Skin epidermis (tissue), 12 donors: ENCODE data around the gene SCYGR4.

Source experiments
- H3K27ac ChIP-seq, 21 experiments: fragments of 200-600 bp; sonication (generic) in 11 of 21; one replicate each; pipeline ENCODE4 v1.5.0; 2020; ENCODE audit warnings: mild to moderate bottlenecking in 3 of 21, inconsistent platforms in 2 of 21, moderate library complexity in 2 of 21
- H3K4me3 ChIP-seq, 7 experiments: fragments of 200-600 bp; sonication (generic) in 2 of 7; one replicate each; pipeline ENCODE4 v1.5.0; 2020; ENCODE audit warnings: inconsistent platforms in 2 of 7, mild to moderate bottlenecking in 2 of 7, moderate library complexity in 1 of 7

SCYGR4 gene

DNA sequence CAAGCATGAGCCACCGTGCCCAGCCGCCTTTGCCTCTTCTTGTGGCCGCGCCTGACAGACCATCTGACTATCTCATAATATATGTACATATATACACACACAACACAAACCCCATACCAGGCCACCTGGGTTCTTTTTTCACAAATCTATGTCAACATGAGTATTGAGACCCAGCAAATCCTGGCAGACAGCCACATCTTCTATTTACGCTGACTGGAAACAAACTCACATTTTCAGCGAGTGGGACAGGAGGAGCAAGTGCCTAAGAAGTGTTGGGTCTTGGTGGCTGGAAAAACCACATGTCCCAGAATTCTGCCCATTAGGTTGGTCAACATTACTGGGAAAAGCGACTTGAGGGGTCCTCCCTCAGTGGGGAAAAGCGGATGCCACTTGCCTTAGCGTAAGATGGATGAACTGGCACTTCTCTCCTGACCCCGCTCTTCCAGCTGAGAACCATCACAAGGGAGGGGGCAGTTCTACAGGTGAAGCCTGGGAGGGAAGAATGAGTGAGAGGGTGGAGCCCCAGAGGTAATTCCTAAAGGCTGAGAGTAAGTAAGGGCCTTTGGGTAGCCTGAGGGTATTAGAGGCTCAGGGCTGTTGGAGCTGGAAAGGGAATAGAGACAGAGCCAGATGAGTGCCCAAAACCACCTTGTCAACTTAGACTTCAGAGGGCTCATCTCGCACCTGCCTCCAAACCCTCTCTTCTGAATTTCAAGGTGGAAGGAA, 4.6 kb upstream of the SCYGR4 start:
- no peak overlapping the region for H3K27ac ChIP-seq
- no peak overlapping the region for H3K4me3 ChIP-seq

DNA sequence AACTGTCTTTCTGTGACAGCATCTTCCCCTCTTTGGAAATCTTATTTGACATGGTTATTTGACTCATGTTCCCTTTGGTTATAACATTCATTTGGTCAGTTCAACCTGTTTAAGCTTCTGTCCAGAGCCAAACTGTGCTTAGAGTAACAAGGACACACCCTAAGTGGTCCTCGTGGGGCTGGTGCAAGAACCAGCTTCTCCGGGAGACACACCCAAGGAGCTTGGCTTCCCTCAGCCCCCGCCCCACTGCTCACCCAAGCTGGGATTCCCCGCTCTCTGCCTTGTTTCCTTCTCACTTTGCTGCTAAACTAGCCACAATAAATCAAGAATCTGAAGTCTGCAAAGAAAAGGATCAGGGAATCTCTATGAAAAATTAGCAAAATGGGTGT, 4.0 kb upstream of the SCYGR4 start:
- Histone ChIP-seq H3K27ac (no peak overlapping the region), H3K4me3 (no peak overlapping the region)

DNA sequence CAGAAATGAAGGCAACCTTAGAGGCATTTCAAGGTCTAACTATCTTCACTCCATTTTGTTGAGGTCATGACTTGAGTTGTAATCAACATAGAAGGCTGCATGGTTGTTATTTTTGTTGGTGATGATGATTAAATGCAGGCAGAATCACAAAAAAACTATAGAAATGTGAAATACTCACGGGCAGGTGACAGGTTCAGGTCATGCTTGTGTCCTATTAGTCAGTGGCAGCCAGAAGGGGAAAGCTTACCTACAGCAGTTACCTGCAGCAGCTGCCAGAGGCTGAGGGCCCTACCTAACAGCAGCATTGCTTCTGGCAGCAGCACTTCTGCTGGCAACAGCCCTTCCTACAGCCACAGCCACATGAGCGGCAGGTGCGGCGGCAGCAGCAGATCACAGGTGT, 3.1 kb upstream of the SCYGR4 start:
- H3K27ac ChIP-seq, result no peak overlapping the region

DNA sequence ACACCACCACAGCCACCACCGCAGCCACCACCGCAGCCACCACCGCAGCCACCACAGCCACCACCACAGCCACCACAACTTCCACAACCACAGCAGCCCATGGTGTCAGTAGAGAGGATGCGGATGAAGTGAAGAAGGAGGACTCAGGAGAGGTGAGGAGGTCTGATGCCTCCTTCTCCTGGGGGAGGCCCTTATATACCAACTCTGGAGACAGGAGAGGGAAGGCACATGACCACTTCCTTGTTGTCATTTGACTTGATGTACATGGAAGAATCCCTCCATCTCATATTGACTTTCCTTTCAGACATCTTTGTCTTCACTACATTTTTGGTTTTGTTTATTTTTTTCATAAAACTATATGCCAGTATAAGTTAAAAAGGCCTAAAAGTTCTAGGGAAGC, 2.6 kb upstream of the SCYGR4 start, which contains the start of gene SCYGR3:
Gene SCYGR3, minus strand, starts transcription at position 101 of the 400 bp plus-strand sequence. Its CDS starts 0 bp downstream, at position 101.
- Histone ChIP-seq H3K27ac (no peak within 1 kb of the TSS), H3K4me3 (no peak within 1 kb of the TSS)

More for the DNA sequence above, 3.1 kb upstream of the SCYGR4 start:
- H3K4me3 ChIP-seq, result no peak overlapping the region

DNA sequence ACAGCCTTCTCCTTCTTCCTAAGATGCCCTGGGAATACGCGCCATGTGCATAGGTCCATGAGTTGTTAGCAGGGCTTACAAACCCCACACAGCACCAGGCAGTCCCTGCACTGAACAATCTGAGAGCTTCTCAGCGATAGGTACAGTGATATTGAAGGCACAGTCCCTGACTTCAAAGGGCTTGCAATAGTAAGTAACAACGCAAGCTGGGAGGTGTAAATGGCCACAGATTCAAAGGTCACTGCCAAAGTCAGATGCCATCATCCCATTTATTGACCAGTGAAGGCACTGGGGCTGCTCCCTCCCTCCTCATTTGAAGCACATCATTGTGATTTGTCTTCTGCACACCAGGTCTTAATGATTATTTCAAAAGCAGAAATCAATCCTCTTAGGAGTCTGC, 2.1 kb upstream of the SCYGR4 start:
- H3K27ac ChIP-seq, result no peak overlapping the region
- H3K4me3 ChIP-seq, result no peak overlapping the region

DNA sequence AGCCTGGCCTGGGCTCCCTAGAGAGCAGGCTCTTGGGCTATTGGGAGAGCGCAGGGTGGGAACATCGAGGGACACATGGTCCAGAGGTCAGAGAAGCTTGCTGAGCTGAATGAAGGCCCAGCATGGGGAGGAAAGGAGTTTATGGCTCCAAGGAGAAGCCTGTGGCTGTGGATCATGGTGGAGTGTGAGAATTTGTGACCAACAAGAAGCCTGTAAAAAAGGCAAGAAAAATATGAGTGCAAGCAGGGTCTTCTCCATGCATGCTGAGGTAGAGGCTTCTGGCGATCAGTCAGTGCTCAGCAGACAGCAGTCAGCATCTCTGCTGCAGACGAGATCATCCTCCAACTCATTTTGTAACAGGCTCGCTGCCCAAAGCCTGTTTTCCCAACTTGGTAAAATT, 1.4 kb upstream of the SCYGR4 start:
- H3K27ac ChIP-seq, result no peak overlapping the region
- H3K4me3 ChIP-seq, result no peak overlapping the region

DNA sequence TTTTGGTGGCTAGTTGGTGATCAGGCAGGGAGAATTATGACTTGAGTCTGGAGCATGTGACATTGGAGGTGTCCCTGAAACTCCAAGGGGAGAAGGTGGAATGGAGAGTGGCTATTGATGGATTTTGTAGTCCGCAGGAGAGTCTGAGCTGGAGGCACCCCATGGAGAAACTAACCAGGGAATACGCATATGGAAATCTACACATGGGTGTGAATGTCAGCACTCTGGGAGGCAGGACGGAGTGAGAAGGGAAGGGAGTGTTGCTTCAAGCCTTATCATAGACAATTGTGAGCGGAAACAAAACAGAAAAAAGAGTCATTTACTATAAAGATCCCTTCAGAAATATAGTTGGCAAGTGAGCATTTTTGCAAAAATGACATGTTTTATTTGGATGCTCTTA, 667 bp upstream of the SCYGR4 start:
- Histone ChIP-seq H3K27ac (peak overlapping the region in 1 of 21 experiments; percentile 17), H3K4me3 (no peak overlapping the region)

DNA sequence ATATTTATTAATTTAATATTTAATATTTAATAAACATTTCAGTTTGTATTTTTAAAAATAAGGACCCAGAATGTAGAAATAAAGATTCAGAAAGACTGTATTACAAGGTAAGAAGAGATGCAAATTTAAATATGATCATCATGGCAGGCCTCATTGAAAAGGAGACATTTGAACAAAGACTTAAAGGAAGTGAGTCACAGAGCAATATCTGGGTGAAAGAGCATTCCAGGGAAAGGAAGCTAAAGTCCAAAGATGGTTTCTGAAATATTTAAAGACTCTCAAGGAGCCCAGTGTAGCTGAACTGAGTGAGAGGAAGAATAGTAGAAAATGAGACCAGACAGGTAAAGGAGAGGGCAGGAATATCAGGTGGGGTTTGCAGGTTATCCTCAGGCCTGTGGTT, 5.9 kb downstream of the SCYGR4 start:
- H3K27ac ChIP-seq, result no peak overlapping the region
- H3K4me3 ChIP-seq, result no peak overlapping the region

DNA sequence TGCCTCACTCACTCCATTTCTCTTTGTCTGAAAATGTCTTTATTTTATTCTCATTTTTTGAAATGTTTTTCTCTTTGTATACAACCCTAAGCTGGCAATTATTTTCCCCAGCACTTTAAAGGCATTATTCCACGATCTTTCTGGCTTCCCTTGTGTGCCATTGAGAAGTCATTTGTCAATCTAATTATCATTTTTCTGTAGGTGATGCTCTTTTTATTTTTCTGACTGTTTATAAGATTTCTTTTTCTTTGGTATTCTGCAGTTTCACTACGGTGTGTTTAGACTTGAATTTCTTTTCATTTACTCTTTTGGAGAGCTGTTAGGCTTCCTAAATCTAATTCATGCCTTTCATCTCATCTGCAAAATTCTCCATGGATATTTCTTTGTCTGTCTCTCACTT, 8.1 kb downstream of the SCYGR4 start:
- Histone ChIP-seq H3K27ac (no peak overlapping the region), H3K4me3 (no peak overlapping the region)

DNA sequence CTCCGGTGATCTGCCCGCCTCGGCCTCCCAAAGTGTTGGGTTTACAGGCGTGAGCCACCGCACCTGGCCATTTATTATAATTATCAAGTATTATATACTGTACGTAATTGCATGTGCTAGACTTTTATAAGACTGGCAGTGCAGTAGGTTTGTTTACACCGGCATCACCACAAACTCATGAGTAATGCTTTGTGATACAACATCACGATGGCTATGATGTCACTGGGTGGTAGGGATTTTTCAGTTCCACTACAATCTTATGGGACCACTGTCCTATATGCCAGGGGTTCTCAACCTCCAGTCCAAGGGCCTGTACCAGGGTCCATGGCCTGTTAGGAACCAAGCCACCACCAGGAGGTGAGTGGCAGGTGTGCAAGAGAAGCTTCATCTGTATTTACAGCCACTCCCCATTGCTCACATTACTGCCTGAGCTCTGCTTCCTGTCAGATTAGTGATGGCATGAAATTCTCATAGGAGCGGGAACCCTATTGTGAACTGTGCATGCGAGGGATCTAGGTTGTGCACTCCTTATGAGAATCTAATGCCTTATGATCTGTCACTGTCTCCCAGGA, 9.4 kb downstream of the SCYGR4 start:
- Histone ChIP-seq H3K4me3 (no peak overlapping the region), H3K27ac (no peak overlapping the region)

DNA sequence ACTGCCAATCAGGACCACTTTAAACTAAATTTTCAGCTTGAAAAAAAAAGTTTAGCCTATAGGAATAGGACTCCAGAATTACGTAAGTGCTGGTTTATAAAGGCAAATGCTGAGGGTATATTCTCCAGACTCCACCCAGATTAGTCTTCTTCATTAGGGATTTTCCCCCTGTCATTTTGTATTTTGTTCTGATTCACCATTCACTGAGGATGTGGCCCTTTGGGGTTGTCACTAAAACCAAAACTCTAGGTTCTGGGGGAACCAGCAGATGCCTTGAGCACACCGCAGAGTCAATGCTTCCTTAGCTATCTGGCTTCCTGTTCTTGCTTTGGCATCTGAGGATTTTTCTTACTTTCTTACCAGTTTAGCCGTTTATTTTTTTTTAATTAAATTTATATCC, 10.5 kb downstream of the SCYGR4 start:
- Histone ChIP-seq H3K4me3 (no peak overlapping the region), H3K27ac (no peak overlapping the region)

DNA sequence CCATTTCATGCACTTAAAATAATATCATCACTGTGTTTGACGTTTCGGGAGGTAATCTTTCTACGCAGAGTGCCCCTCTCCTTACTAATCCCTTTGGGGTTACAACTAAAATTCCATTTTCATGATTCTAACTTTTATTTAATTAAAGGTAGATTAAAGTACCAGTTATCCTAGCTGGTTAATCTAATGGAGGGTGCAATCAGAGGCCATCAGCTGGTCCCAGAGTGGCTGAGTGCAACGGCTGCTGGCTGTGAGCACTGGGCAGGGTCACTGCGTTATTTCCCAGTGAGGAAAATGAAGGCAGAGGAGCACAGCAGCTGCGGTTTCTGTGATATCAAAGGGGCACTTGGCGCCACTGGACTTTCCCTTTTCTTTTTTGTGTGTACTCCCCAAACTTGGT, 12.1 kb downstream of the SCYGR4 start:
- Histone ChIP-seq H3K4me3 (no peak overlapping the region), H3K27ac (no peak overlapping the region)

DNA sequence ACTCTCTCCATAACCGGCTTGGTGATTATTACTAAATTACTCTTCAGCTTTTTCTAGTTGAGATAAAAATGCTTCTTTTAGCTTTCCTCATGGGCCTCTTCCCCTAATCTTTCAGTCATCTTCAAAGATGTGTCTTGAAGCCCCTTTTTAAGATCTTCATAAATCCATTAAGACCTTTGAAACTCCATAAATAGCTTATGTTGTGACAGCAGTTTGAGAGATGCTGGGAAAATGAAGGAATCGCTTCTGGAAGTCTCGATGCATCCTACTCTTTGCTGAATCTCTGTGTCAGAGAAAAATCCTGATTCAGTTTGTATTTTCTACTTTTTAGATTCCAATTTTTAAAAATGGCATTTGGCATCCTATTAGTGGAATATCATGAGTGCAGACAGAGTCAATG, 13.0 kb downstream of the SCYGR4 start:
- no peak overlapping the region for H3K4me3 ChIP-seq

DNA sequence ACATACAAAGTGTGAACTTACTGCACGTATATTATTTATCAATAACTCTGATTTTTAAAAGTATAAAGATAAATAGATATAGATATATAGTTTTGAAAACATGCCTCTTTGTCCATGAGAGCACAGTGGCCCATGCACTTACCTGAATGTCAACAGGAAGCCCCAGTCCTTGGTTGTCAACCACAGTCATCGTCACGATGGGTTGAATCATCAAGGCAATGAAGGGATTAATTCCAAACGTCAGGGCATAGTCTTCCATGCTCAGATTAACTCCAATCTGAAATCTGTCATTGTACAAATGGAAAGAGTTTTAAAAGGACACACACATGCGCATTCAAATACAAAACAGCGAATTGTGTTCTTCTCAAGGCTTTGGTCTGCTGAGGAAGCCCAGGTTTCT, 15.5 kb downstream of the SCYGR4 start:
- H3K27ac ChIP-seq, result no peak overlapping the region
- H3K4me3 ChIP-seq, result no peak overlapping the region

More for the DNA sequence above, 13.0 kb downstream of the SCYGR4 start:
- H3K27ac ChIP-seq, result no peak overlapping the region

DNA sequence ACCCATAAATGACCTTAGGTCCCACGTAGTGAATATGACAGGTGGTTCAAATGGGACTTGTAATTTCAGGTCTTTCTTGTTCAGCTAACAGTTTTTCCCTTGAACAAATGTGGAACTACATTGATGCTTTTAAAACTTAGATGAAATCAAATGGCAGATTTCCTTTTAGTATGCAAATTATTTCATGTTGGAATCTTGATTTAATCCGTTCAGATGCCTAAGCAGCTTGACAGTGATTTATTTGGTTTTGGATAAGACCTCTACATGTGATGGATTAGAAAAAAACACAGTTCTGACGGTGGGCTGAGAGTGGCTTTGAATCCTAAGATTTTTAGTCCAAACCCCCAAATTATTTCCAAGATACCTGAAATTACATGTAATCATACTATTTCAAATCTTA, 16.9 kb downstream of the SCYGR4 start:
- Histone ChIP-seq H3K27ac (no peak overlapping the region), H3K4me3 (no peak overlapping the region)

DNA sequence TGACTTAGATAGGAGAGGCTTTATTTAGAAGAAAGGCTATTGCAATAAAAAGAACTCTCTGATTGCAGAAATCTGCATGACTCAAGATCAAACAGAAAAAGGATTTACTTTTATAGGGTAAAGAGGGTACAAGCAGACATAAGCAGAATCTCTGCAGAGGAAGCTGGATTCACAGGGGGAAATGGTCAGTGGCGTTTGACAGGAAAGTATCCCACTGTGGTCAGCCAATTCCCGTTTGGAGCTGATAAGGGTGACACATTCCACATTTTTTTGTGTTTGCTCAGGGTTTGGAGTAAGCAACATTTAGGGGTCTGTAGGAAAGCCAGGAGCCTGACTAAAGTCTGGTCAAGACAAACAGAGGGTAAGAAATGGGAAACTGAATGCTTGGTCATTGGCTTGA, 25.4 kb downstream of the SCYGR4 start:
- H3K27ac ChIP-seq, result no peak overlapping the region
- no peak overlapping the region for H3K4me3 ChIP-seq

DNA sequence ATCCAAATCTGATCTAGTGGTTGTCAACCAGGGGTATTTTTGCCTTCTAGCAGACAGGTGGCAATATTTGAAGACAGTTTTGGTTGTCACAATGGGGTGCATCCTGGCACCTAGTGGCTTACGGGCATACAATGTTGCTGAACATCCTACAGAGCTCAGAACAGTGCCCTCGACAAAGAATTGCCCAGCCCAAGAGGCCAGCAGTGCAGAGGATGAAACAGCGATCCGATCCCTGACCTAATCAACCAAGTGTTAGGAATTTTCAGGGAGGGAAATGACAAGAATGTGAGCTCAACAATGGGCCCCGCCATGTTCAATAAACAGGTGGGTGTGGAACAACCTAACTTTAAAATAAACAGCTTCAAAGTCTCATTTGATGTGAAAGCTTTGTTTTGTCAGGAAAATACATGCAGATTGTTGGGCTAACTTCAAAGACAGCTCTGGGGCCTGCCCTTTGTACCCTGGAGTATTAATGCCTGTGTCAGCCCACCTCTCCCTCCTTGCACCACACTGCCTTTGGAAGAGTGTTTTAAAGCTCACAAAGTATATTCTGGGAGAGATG, 26.8 kb downstream of the SCYGR4 start:
- H3K4me3 ChIP-seq, result no peak overlapping the region
- no peak overlapping the region for H3K27ac ChIP-seq

DNA sequence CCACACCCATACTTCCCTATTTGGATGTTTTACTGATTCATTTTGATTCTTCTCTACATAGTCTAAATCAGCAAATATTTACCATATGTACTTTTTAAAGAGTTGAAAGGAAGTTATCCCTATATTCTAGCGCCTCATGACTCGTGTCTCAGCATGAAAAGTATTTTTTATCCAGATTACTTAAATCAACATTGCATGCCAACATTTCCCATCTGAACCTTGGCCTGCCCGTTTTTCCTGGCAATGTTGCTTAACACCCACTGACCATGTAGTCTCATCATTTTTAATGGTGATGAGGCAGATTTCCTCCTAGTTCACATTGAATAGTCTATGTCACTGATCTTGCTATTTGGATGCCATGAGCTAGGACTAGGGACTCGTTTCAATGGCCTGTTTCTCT, 36.1 kb downstream of the SCYGR4 start:
- H3K4me3 ChIP-seq, result no peak overlapping the region
- no peak overlapping the region for H3K27ac ChIP-seq

DNA sequence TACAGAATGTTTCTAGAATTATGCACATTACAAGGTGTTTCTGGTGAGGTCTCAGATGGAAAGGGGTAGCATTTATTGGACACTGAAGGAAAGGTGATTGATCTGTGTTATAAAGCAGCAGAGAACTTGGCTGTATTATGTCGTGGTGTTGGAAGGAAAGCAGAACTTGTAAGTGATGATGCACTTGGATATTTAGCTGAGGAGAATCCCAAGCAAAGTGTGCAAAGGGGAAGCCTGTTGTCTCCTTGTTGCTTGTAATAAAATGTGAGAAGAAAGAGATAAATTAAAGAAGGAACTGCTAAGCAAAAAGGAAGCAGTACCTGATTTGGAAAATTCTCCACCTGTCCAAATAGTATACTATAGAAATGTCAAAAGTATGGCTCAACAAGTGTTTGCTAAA, 37.1 kb downstream of the SCYGR4 start:
- Histone ChIP-seq H3K4me3 (no peak overlapping the region), H3K27ac (no peak overlapping the region)

DNA sequence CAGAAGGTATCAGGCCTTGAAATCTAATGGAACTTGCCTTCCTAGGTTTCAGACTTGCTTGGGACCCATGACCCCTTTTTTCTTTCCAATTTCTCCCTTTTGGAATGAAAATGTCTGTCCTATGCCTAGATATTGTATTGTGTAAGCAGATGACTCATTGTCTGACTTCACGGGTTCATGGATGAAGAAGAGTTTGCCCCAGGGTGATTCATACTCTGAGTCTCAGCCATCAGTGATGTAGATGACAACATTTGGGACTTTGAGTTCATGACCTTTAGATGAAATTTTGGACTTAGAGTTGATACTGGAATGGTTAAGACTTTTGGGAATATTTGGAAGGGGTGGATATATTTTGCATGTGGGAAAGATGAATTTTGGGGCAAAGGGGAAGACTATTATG, 38.2 kb downstream of the SCYGR4 start:
- H3K4me3 ChIP-seq, result no peak overlapping the region
- no peak overlapping the region for H3K27ac ChIP-seq

DNA sequence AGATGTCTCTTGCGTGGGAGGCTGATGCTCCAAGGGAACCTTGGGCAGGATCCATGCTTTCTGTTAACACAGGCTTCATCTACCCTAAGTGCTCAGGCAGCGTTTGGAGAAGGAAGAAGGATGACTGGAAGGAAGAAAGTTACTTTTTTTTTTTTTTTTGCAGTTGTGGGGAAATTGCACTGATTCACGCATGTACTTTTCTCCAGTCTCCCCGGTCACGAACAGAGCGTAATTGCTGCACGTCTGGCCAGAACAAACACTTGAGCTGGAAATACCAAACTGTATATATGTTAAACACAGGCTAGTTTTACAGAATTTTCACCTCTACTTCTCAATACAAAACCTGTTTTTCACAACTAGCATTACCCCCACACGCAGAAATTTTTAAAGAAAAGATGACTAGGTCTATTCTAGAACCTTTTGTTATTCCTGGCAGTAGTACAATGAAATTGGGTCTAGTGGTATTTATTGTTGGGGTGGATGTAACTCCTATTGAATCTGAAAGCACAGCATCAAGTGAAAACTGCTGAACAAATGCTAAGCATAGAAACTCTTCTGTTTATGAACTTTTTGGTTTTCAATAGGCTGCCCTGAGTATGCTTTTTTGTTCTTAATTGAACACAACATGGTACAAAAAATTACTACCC, 40.0 kb downstream of the SCYGR4 start:
- Histone ChIP-seq H3K27ac (no peak overlapping the region), H3K4me3 (no peak overlapping the region)
